H1 (cell line): Measurements from ENCODE around the gene RSPH9. TPM values are rescaled to one million over a fixed set of nuclear protein-coding genes. Genes with fewer than 3 reads are reported as not detected.

Experiments used
- CTCF ChIA-PET: fragments of 300-600 bp; sonication (Branson Sonifier 250); formaldehyde crosslinking; loops from one replicate; lab custom pipeline; 2021; ENCODE audit not compliant: partially characterized antibody; lab: Charles Lee
- POLR2A ChIA-PET: fragments of 300-600 bp; sonication (Branson Sonifier 250); formaldehyde crosslinking; loops from one replicate; lab custom pipeline; 2021; ENCODE audit warnings: inconsistent platforms; ENCODE audit not compliant: partially characterized antibody; lab: Charles Lee
- DNase-seq, 2 experiments: peaks; one replicate each; pipeline versions ENCODE4 v3.0.0 to v3.0.0-alpha.2; 2010 to 2022; ENCODE audit warnings: low spot score in 2 of 2, low read depth in 1 of 2, mixed read lengths in 1 of 2
- FAIRE-seq: peaks from 2 replicates; lab custom pipeline; 2011; peaks lifted over from hg19 to GRCh38; lab: Jason Lieb, UNC
- H2AFZ ChIP-seq: 2 replicates; pipeline ENCODE4 v1.8.1; 2012; ENCODE audit warnings: low read length, inconsistent platforms
- H2AK5ac ChIP-seq: 2 replicates; pipeline ENCODE4 v1.6.1; 2013; ENCODE audit warnings: low read depth, low read length
- H2BK120ac ChIP-seq: replicated peaks from 2 replicates; pipeline ENCODE3; 2013; ENCODE audit warnings: low read depth, low read length, inconsistent platforms
- H2BK12ac ChIP-seq: 2 replicates; pipeline ENCODE4 v1.6.1; 2013; ENCODE audit warnings: low read depth, low read length
- H2BK15ac ChIP-seq: 2 replicates; pipeline ENCODE4 v1.6.1; 2013; ENCODE audit warnings: low read length
- H2BK20ac ChIP-seq: 2 replicates; pipeline ENCODE4 v1.6.1; 2013; ENCODE audit warnings: low read length
- H2BK5ac ChIP-seq: 2 replicates; pipeline ENCODE4 v1.6.1; 2013; ENCODE audit warnings: low read depth, low read length
- H3K14ac ChIP-seq: 2 replicates; pipeline ENCODE4 v1.6.1; 2013; ENCODE audit warnings: inconsistent platforms; ENCODE audit not compliant: insufficient read length
- H3K18ac ChIP-seq: 2 replicates; pipeline ENCODE4 v1.6.1; 2013; ENCODE audit warnings: low read length; ENCODE audit errors: extremely low read depth
- H3K23ac ChIP-seq: 2 replicates; pipeline ENCODE4 v1.6.1; 2013; ENCODE audit warnings: inconsistent platforms; ENCODE audit not compliant: insufficient read length
- H3K23me2 ChIP-seq: 2 replicates; pipeline ENCODE4 v1.6.1; 2013; ENCODE audit warnings: low read depth, low read length
- H3K27ac ChIP-seq: 2 replicates; pipeline ENCODE4 v1.6.1; 2011; ENCODE audit warnings: low read depth, low read length, inconsistent platforms
- H3K27me3 ChIP-seq, 4 experiments: replicated peaks in 1 of 4; 1 replicate in 1 of 4; 2 replicates in 3 of 4; pipeline versions ENCODE4 v1.6.1 to v1.8.1; 2011 to 2013; ENCODE audit warnings: low read length in 3 of 4, mild to moderate bottlenecking in 3 of 4, inconsistent platforms in 2 of 4, mixed read lengths in 2 of 4, moderate library complexity in 1 of 4; ENCODE audit not compliant: control insufficient read depth in 3 of 4, insufficient read depth in 3 of 4; ENCODE audit errors: extremely low read depth in 1 of 4
- H3K36me3 ChIP-seq, 4 experiments: 2 replicates each; pipeline versions ENCODE4 v1.6.1 to v1.8.1; 2011 to 2013; ENCODE audit warnings: mild to moderate bottlenecking in 4 of 4, low read length in 3 of 4, moderate library complexity in 2 of 4, control low read depth in 1 of 4, inconsistent platforms in 1 of 4; ENCODE audit not compliant: insufficient read depth in 4 of 4, control insufficient read depth in 2 of 4
- H3K4ac ChIP-seq: replicated peaks from 2 replicates; pipeline ENCODE3; 2013; ENCODE audit warnings: low read length, low read depth, mixed read lengths, inconsistent platforms; ENCODE audit not compliant: insufficient read length
- H3K4me1 ChIP-seq, 4 experiments: replicated peaks in 1 of 4; 1 replicate in 1 of 4; 2 replicates in 3 of 4; pipeline versions ENCODE4 v1.6.1 to v1.8.1; 2011 to 2013; ENCODE audit warnings: low read length in 3 of 4, inconsistent platforms in 2 of 4, mixed read lengths in 1 of 4; ENCODE audit not compliant: insufficient read depth in 4 of 4, control insufficient read depth in 3 of 4
- H3K4me2 ChIP-seq, 2 experiments: 2 replicates each; pipeline versions ENCODE4 v1.6.1 to v1.8.1; 2011 to 2013; ENCODE audit warnings: low read depth in 2 of 2, low read length in 2 of 2, control low read depth in 1 of 2, inconsistent platforms in 1 of 2, mild to moderate bottlenecking in 1 of 2; ENCODE audit not compliant: insufficient read depth in 1 of 2
- H3K4me3 ChIP-seq, 4 experiments: fragments of 200-600, 300-600 bp in 1 of 4; sonication (generic), shearing (Covaris generic), sonication (Bioruptor Twin) in 1 of 4; 2 replicates each; pipeline versions ENCODE4 v1.5.1 to v1.8.1; 2011 to 2016; ENCODE audit warnings: low read length in 4 of 4, low read depth in 3 of 4, control low read depth in 2 of 4, inconsistent platforms in 2 of 4, mild to moderate bottlenecking in 2 of 4, mixed read lengths in 1 of 4, moderate library complexity in 1 of 4; ENCODE audit not compliant: insufficient read depth in 2 of 4; ENCODE audit errors: extremely low read depth in 1 of 4
- H3K56ac ChIP-seq: replicated peaks from 2 replicates; pipeline ENCODE3; 2013; ENCODE audit warnings: low read depth, mild to moderate bottlenecking, mixed read lengths, low read length, inconsistent platforms; ENCODE audit not compliant: insufficient read length
- H3K79me1 ChIP-seq: 2 replicates; pipeline ENCODE4 v1.6.1; 2013; ENCODE audit warnings: low read depth, low read length, control low read depth
- H3K79me2 ChIP-seq, 2 experiments: 2 replicates each; pipeline versions ENCODE4 v1.6.1 to v1.8.1; 2012 to 2013; ENCODE audit warnings: low read length in 2 of 2, mild to moderate bottlenecking in 2 of 2, inconsistent platforms in 1 of 2; ENCODE audit not compliant: insufficient read depth in 2 of 2, control insufficient read depth in 1 of 2
- H3K9ac ChIP-seq, 4 experiments: replicated peaks in 1 of 4; 1 replicate in 1 of 4; 2 replicates in 3 of 4; pipeline versions ENCODE4 v1.6.1 to v1.8.1; 2011 to 2013; ENCODE audit warnings: low read depth in 3 of 4, low read length in 3 of 4, control low read depth in 2 of 4, mild to moderate bottlenecking in 2 of 4, moderate library complexity in 2 of 4, inconsistent platforms in 1 of 4; ENCODE audit errors: extremely low read depth in 1 of 4
- H3K9me3 ChIP-seq, 2 experiments: 2 replicates each; pipeline versions ENCODE4 v1.6.1 to v1.8.1; 2012 to 2013; ENCODE audit warnings: mild to moderate bottlenecking in 2 of 2, moderate library complexity in 2 of 2, control low read depth in 1 of 2, inconsistent platforms in 1 of 2, low read depth in 1 of 2, low read length in 1 of 2, mixed read lengths in 1 of 2; ENCODE audit not compliant: insufficient read depth in 2 of 2
- H4K20me1 ChIP-seq, 2 experiments: replicated peaks in 1 of 2; 2 replicates each; pipeline versions ENCODE3 to v1.8.1; 2011 to 2013; ENCODE audit warnings: inconsistent platforms in 2 of 2, low read length in 2 of 2, mild to moderate bottlenecking in 1 of 2; ENCODE audit not compliant: insufficient read depth in 2 of 2, control insufficient read depth in 1 of 2
- H4K5ac ChIP-seq: 2 replicates; pipeline ENCODE4 v1.6.1; 2013; ENCODE audit warnings: low read length, low read depth, mixed read lengths, inconsistent platforms; ENCODE audit not compliant: insufficient read length
- H4K8ac ChIP-seq: 2 replicates; pipeline ENCODE4 v1.8.0; 2013; ENCODE audit warnings: mild to moderate bottlenecking, moderate library complexity, low read length, inconsistent platforms; ENCODE audit not compliant: insufficient read depth; ENCODE audit errors: extremely low read depth
- H4K91ac ChIP-seq: replicated peaks from 2 replicates; pipeline ENCODE3; 2013; ENCODE audit warnings: low read length, mixed read lengths, inconsistent platforms; ENCODE audit not compliant: insufficient read length
- POLR2A ChIP-seq, 2 experiments: IDR thresholded peaks; 1 replicate in 1 of 2; 2 replicates in 1 of 2; pipeline ENCODE4 v1.6.1; 2011; ENCODE audit warnings: low read depth in 2 of 2, low read length in 2 of 2, mild to moderate bottlenecking in 2 of 2; ENCODE audit errors: control extremely low read depth in 1 of 2
- SIN3A ChIP-seq, 2 experiments: IDR thresholded peaks in 1 of 2; conservative IDR thresholded peaks in 1 of 2; 2 replicates each; pipeline ENCODE4 v1.6.1; 2011 to 2012; ENCODE audit warnings: low read length in 2 of 2, improper control_type of control experiment in 1 of 2, low read depth in 1 of 2, mild to moderate bottlenecking in 1 of 2
- WGBS, 2 experiments: shearing (Covaris generic) in 1 of 2; methylation state at CpG; one replicate each; pipeline versions ENCODE4 v1.1.6 to v1.1.7; 2013 to 2015; ENCODE audit warnings: low lambda C conversion rate in 2 of 2, mixed read lengths in 2 of 2, inconsistent platforms in 1 of 2, low coverage in 1 of 2, missing lambda C conversion rate in 1 of 2; ENCODE audit not compliant: insufficient replicate concordance in 2 of 2, insufficient coverage in 1 of 2, insufficient read length in 1 of 2; ENCODE audit errors: extremely low coverage in 1 of 2, missing lambda C conversion rate in 1 of 2; 5-methylcytosine and 5-hydroxymethylcytosine counted together
- polyA plus RNA-seq, 7 experiments: library from polyadenylated mRNA; depleted of rRNA in 3 of 7; stranded (reverse) in 5 of 7; unstranded in 2 of 7; fragments of >200 nt in 5 of 7; fragments of 200-250 nt in 2 of 7; gene quantifications; 1 replicate in 5 of 7; 2 replicates in 1 of 7; 4 replicates in 1 of 7; pipeline versions ENCODE4 v1.2.1 to v1.2.3, GENCODE V29; 2011 to 2013; ENCODE audit warnings: missing spikeins in 2 of 7, mixed read lengths in 2 of 7
- total RNA-seq: library from RNA; stranded (reverse); fragmentation: NEBNext Ultra II Directional; extraction: Animal tissue kit (Norgen Biotek cat#: 25700); gene quantifications from 2 replicates; pipeline ENCODE4 v1.2.1, GENCODE V29; 2021

Gene RSPH9
- total and polyA plus RNA-seq, 2 of the 8 experiments (the other 6 are each of a cell fraction or from before 2014, with no cell fraction given), result 0.15 to 0.23 TPM

DNA sequence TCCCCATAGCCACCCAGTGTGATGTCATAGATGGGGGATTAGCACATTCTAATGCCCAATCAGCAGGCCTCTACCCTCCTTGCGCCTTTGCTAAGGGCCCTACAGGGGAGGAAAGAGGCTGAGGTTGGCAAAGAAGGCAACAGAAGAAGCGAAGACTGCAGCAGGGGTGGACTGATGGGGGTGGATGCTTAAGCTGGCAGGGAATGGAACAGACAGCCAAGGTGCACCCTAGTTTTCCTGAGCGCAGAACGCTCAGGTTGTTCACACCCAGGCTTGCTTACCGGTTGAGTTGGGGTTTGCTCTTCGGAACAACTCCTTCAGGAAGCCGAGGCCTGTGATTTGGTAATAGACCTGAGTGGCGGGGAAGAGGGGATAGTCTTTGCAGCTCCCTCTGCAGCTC is 30.1 kb downstream of the RSPH9 start:
- no peak for TF ChIP-seq SIN3A (conservative IDR thresholded peaks at IDR 0.05 in 1 of 2, IDR thresholded peaks at IDR 0.05 in 1 of 2; ENCODE audit: low read depth in 1 of 2, low read length in 2 of 2)
- 0 out of 3 replicates have a peak, but pooled peaks of 1 of the 2 experiments have one; percentile 8 for TF ChIP-seq POLR2A (IDR thresholded peaks at IDR 0.05; ENCODE audit: control extremely low read depth in 1 of 2, low read depth in 2 of 2, low read length in 2 of 2)
- TF ChIP-seq, all 59 proteins: peak for 1
- H4K5ac ChIP-seq, result no peak overlapping the region
- H3K27me3 ChIP-seq, result no peaks in the 10 kb centered on the region
- no peaks in the 10 kb centered on the region for H3K23me2 ChIP-seq
- H3K27ac ChIP-seq, result no peak overlapping the region
- DNase-seq (no peak), FAIRE-seq (no peak)
- ChIA-PET CTCF (interaction anchor here (1.1 to 1.9 kb wide), 5 partner anchors 10 to 276 kb away, joined by 3 to 7 read pairs (median 3); no protein-coding TSS in a partner anchor), POLR2A (interaction anchor here (0.9 to 10.0 kb wide), 3 partner anchors 11 to 85 kb away, joined by 3 to 85 read pairs (median 3); partner anchors contain the start of gene MRPS18A)
- H4K20me1 ChIP-seq, result peaks cover 0 to 11% of the 10 kb centered on the region in 2 experiments
- no peak overlapping the region for H3K56ac ChIP-seq
- peaks cover 0 to 1% (median 0%) of the 10 kb centered on the region in 4 experiments; a peak in 1 of 7 replicates for H3K4me1 ChIP-seq
- no peaks in the 10 kb centered on the region for H3K9me3 ChIP-seq
- H2AK5ac ChIP-seq, result no peak overlapping the region
- H2AFZ ChIP-seq, result no peak overlapping the region
- H3K9ac ChIP-seq, result no peak overlapping the region
- no peak overlapping the region for H3K4me3 ChIP-seq
- no peak overlapping the region for H2BK15ac ChIP-seq
- H4K8ac ChIP-seq, result no peak overlapping the region
- no peak overlapping the region for H2BK20ac ChIP-seq
- H2BK12ac ChIP-seq, result no peak overlapping the region
- no peak overlapping the region for H3K18ac ChIP-seq
- H3K79me2 ChIP-seq, result no peaks in the 10 kb centered on the region
- H3K14ac ChIP-seq, result no peak overlapping the region
- H3K4me2 ChIP-seq, result no peak overlapping the region
- 94% methylated on average over 8 of the region's 8 CpGs; no CpG with 5 or more reads in 1 of the 2 experiments for WGBS, 2 experiments
- peaks cover 36 to 71% (median 47%) of the 10 kb centered on the region in 4 experiments for H3K36me3 ChIP-seq
- no peak overlapping the region for H3K4ac ChIP-seq
- no peak overlapping the region for H2BK120ac ChIP-seq
- no peak overlapping the region for H2BK5ac ChIP-seq
- H3K23ac ChIP-seq, result no peak overlapping the region
- no peak overlapping the region for H4K91ac ChIP-seq
- no peaks in the 10 kb centered on the region for H3K79me1 ChIP-seq
